Activated T-helper 1 cell treated with anti-CD3 and anti-CD28 coated beads, Interleukin-2, amount 50 U/mL, for 16 hours (primary cell): ENCODE measurements around the gene DLGAP4.

Experiments used
- DNase-seq, 2 donors: peaks; one replicate each; pipeline ENCODE4 v3.0.0-alpha.2; 2020; ENCODE audit warnings: low read depth in 1 of 2, low spot score in 1 of 2

Gene DLGAP4

GRCh38 chr20:36320261-36320897 is 14.2 kb downstream of the DLGAP4 start:
- no peak for DNase-seq

DNA sequence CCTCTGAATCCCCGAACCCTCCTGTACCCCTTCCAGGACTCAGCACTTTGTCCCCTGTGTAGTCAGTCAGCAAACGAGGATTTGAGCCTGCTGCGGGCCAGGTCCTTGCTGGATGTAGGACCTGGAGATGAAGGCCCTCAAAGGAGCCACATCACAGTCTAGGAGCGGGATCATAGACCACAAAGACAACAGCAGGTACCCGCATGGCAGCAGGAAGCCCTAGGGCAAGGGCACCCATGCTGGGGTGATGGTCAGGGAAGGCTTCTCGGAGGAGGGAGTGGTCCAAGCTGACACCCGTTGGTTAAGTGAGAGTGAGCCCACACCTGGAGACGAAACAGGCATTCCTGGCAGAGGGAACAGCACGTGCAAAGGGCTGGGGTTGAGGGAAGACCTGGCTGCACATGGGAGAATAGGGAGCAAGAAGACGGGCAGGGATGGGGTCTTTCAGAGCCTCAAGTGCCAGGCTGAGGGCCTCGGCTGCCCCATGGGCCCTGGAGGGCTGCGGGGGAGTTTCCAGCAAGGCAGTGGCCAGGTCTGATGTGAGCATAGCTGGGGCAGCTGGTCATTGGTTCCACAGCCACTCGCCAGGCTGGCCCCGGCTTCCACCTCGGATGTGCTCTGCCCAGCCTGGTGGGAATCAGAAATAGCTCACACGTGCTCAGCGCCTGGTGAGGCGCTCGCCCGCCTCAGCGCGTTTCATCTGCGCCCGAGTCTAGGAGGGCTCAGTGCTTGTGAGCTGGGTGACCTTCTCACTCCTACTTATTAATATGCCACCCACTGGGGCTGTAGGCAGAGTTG is 15.0 kb downstream of the DLGAP4 start:
- DNase-seq: no peak

DNA sequence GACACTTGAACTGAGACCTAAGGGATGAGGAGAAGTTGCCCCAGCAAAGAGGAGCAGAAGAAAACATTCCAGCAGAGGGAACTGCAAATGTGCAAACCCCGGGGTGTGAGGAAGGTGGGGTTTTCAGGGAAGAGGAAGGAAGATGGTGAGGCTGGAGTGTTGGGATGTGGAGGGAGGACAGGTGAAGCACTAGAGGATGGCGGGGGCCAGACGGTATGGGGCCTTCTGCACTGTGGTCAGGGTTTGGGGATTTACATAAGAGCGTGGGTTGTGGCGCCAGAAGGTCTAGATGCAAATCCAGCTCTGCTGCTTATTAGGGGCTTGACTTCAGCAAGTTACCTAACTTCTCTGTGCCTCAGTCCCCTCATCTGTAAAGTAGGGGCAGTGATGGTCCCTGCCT is 16.0 kb downstream of the DLGAP4 start:
- no peak for DNase-seq

DNA sequence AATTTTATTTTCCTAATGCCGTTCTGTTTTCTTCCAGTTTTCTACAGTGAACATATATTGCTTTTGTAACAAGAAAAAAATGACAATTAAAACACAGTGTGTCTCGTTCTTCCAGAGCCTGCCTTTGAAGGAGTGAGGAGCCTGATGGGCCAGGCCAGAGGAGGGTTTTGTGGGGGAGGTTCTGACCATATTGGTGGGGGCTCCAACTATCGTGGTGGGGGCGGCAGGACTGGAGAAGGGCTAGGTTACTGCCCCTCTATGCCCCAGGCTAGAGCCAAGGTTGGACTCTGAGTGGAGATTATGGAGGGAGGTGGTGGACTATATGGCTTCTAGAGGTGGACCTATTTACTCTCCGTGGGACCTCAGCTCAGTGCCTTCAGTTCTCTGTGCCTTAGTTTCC is 24.0 kb downstream of the DLGAP4 start:
- DNase-seq: no peak

DNA sequence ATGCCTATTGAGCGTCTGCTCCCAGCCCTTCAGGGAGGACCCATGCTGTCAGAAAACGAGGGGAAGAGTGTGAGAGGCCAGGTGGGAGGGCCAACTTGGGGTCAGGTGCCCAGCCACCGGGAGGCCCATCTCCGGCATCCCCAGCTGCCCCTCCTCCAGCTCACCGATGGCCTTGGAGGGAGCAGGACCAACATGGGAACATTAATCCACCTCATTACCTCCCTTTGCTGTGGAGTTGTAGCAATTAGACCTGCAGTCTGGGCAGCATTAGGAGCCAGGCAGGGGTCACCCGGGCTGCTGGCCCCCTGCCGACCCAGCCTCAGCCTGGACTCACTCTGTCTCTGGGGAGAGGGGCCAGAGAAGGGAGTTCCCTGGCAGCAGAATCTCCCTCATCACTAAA is 25.1 kb downstream of the DLGAP4 start:
- DNase-seq: no peak

DNA sequence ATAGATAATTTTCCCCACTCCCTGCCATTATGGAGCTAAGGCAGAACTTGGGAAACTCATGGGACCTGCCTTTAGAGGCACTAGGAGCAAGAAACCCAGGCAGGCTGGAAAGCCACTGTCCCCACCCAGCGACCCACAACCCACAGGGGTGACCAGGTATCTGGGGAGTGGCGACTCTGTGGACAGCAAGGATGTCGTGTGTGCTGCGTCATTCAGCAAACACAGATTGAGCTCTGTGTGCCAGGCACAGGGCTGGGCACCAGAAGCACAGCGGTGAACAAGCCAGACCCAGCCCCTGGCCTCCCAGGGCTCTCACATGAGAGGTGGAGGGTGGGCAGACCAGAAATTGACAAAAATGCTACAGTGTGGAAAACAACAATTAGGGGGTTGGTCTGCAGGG is 27.7 kb downstream of the DLGAP4 start:
- no peak for DNase-seq

DNA sequence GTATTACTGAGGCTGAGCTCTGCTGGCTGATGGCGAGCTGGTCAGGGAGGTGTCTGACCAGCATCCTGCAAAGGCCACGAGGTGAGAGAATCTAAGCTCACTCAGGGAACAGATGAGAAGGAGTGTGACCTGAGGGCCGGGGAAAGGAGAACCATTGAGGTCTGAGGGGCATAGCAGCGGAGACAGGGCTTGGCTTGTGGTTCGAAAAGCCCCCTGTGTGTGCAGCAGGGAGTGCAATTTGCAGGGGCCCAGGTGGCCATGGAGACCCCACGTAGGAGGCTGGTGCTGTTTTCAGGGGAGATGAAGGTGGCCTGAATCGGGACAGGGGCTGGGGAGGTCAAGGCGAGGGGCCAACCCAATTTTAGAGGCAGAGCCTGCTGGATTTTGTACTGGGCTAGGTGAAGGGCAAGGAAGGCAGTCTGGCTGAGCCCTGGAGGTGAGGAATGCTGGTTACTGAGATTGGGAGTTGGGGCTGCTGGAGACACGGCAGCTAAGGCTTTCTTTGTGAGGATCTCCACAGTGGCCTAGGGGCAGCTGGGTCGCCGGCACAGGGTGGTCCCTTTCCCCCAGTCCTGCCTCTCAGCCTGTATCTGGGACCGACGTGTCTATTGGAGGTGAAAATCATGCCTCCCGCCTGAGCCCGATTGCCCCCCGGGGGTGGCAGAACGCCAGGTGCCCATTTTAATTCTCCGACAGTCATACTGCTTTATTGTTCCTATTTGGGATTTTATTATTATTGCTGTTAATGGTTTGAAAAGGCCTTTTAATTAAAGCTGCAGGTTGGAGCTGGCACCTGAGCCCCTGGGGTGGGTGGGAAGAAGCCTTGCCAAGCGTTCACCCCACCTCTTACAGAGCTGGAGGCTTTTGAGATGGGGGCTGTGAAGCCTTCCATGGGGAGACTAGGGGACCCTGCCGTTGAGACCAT is 28.4 kb downstream of the DLGAP4 start:
- DNase-seq: no peak

DNA sequence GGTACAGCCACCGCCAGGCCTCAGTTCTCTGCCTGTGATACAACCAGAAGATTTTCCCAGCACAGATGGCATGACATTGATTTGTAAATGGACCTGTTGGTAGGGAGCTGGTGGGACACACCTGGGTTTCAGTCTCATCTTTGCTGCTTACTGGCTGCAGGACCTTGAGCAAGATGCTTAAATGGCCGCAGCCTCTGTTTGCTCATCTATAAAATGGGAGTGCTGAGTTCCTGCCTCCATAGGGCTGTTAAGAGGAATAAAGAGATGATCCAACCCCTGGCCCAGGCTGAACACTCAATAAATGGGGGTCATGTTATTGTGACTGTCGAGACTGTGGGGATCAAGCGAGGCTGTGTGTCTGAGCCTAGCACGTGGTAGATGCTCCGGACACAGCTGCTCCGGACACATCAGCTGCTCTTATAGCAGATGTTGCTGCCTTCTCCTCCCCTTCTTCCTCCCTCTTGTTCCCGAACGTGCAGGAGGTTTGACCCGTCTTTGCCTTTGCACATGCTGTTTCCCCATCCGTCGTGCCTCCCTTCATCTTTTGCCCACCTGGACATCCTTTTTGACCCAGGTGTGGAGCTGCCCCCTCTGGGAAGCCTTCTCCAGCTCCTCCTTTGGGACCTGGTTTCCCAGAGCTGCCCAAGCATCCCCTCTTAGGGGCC is 29.2 kb downstream of the DLGAP4 start:
- DNase-seq: no peak

- DNase-seq: no peak
These were observed 30.1 kb downstream of the DLGAP4 start for GRCh38 chr20:36336204-36336603.

DNA sequence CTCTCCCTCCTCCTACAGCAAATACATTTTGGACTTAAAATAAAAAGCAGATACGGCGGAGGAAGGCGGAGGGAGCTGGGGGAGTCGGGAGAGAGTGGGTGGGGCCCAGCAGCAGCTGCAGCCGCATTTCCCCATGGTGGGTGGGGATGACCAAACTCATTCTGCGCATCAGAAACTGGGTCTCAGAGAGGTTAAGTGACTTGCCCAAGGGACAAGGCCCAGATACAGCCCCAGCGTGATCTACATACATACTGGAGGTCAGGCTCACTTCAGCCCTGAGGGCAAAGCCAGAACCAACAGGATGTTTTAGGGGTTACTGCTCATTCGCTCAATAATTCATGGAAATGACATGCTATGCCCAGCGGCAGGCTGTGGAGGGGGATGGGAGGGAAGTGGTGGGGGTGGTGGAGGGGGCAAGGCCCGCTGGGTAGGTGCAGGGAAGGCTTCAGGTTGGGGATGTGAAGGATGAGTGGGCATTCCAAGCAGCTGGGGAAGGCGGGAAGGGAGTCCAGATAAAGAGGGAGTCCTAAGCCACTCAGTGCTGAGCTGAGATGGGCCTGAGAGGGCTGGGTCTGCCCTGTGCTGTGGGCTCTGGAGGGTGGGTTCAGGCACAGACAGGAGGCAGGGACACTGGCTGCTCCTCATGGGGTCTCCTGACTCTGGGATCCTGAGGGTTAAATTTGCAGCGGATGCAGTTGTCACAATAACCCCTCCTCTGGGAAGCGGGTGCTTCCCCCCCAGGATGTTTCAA is 31.0 kb downstream of the DLGAP4 start:
- no peak for DNase-seq

- DNase-seq: no peak
These were observed 31.7 kb downstream of the DLGAP4 start for GRCh38 chr20:36337886-36338285.

- no peak for DNase-seq
These were observed 33.8 kb downstream of the DLGAP4 start for GRCh38 chr20:36339646-36340592.

- DNase-seq: no peak
These were observed 34.5 kb downstream of the DLGAP4 start for GRCh38 chr20:36340593-36340990.

DNA sequence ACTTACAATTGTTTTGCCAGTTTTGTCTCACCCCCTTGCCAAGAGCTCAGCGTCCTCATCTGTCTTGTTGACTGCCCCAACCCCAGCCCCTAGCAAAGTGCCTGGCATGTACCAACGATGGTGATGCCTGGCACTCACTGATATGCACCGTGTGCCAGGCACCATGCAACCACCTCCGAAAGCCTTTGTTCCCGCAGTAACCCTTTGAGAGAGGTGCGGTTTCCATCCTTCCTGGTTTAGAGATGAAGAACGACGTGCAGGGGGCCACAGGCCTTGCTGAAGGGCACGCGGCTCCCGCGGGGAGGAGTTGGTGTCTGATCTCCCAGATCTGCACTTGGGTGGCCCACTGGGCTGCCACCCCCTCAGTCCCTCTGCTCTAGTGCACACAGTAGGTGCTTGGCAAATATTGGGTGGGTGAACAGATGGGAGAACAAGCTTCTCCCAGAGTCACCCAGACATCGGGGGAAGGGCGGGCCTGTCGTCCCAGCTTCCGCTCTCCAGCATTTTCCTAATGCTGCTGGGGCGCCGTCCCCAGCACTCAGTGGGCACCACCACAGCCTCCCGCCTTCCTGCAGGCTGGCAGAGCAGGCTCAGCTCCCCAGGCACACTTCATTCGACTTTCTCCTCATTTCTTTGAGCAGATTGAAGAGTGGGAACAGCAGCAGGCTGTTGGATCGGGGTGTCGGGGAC is 35.3 kb downstream of the DLGAP4 start:
- DNase-seq: no peak

DNA sequence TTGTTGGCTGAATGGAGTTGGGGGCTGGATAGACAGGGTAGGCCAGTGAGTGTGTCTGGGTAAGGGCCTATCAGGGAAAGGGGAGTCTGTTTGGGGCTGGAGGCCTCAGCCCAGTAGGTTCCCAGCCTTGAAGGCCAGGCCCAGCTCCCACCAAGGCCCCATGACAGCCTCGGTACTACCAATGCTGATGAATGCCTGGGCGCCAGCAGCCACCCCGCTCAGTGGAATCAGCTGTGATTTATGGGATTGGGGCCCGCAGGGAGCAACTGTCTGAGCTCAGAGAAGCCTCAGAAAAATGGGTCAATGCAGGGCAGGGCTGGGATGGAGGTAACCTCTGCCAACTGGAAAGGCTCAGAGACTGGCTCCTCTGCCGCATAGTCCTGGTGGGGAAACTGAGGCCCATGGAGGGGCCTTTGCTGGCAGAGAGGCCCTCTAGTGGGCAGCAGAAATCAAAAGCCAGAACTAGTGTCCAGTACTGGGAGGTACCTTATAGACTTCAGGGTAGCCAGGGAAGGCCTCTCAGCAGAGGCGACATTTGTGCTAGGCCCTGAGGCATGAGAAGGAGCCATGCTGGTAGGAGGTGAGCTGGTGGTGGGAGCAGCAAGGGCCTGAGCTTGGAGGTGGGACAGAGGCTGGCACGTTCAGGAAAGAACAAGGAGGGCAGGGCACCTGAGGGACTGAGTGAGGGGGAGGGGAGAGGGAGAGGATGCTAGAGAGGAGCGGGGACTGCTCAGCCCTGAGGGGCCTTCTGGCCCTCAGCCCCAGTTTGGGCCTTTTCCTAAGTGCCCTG is 36.4 kb downstream of the DLGAP4 start:
- DNase-seq: no peak

DNA sequence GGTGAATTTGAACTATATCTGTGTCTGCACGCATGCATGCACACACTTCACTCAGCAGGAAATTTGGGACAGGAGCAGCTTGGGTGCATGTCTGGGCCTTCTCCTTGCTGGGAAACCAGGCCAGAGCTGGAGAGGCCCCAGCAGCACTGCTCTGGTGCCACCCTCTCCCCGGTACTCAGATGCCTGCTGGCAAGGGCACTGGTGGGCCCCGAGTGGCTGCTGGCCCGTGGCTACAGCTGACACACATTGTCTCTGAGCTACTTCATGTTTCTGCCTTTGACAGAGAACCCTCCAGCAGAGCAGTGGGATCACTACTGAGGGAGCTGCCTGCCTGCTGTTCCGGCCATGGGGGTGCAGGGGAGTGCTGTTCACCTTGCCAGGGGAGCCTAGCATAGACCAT is 37.5 kb downstream of the DLGAP4 start:
- DNase-seq: no peak

- DNase-seq: no peak
These were observed 38.5 kb downstream of the DLGAP4 start for GRCh38 chr20:36344517-36345132.

DNA sequence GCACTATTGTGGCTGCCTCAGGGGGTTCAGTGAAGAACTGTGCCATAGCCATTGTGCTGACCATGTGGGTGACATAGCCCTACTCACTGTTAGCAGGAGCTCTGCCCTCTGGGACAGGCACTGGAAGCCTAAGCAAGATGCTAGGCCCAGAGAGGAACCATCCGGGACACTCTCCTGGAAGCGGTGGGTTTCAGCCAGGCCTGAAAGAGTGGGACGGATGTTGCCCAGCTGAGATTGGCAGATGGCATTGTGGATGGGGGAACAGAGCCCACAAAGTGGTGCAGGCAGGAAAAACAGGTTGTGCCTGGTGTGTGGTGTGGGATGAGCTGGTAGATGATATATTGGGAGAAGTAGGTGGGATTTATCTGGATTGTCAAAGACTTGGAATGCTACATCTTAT is 40.1 kb downstream of the DLGAP4 start:
- no peak for DNase-seq
